Tibial nerve (tissue), 4 donors: ENCODE data around the gene SPPL2B. TPM values are rescaled to one million over a fixed set of nuclear protein-coding genes. Genes with fewer than 3 reads are reported as not detected.
A peak's percentile ranks its signal among the peaks of the same experiment; 100 is the strongest.

Experiments
- DNase-seq, 2 donors: peaks; one replicate each; pipeline ENCODE4 v3.0.0-alpha.2; 2019; ENCODE audit warnings: low spot score in 2 of 2
- H3K27ac ChIP-seq, 4 donors: fragments of 200-600 bp; sonication (generic) in 3 of 4; one replicate each; pipeline ENCODE4 v1.5.1; 2017 to 2019; ENCODE audit warnings: mild to moderate bottlenecking in 1 of 4
- H3K27me3 ChIP-seq, 2 donors: fragments of 200-600 bp; sonication (generic) in 1 of 2; one replicate each; pipeline versions ENCODE4 v1.5.1 to v1.6.0; 2017 to 2019
- H3K36me3 ChIP-seq, 3 donors: fragments of 200-600 bp; sonication (generic); one replicate each; pipeline ENCODE4 v1.5.1; 2018 to 2019
- H3K4me1 ChIP-seq, 4 donors: fragments of 200-600 bp; sonication (generic) in 3 of 4; one replicate each; pipeline ENCODE4 v1.5.1; 2017 to 2019
- H3K4me3 ChIP-seq, 4 donors: fragments of 200-600 bp; sonication (generic) in 3 of 4; one replicate each; pipeline ENCODE4 v1.5.1; 2017 to 2019; ENCODE audit warnings: mild to moderate bottlenecking in 1 of 4, moderate library complexity in 1 of 4
- H3K9me3 ChIP-seq, 4 donors: fragments of 200-600 bp; sonication (generic) in 3 of 4; one replicate each; pipeline ENCODE4 v1.5.1; 2017 to 2019
- EP300 ChIP-seq, 2 donors: sonication (generic); formaldehyde crosslinking; IDR thresholded peaks; one replicate each; pipeline ENCODE4 v1.6.1; 2017; ENCODE audit warnings: antibody characterized with exemption in 2 of 2, mild to moderate bottlenecking in 1 of 2
- POLR2A ChIP-seq, 2 donors: fragments of 450-650 bp; IDR thresholded peaks; one replicate each; pipeline ENCODE4 v1.6.1; 2017; ENCODE audit warnings: antibody characterized with exemption in 2 of 2, mild to moderate bottlenecking in 2 of 2, moderate library complexity in 2 of 2
- WGBS, 2 donors: methylation state at CpG; one replicate each; pipeline ENCODE4 v1.1.5; 2018; 5-methylcytosine and 5-hydroxymethylcytosine counted together
- total RNA-seq, 4 donors: library from RNA; depleted of rRNA; stranded (reverse); fragments of >200 nt; gene quantifications; one replicate each; pipeline ENCODE4 v1.1.0, GENCODE V29; 2016
- TF ChIP-seq, protein P1 (sequence below), 5 experiments: fragments of 200-600 bp in 3 of 5; fragments of 450-650 bp in 2 of 5; sonication (generic) in 3 of 5; IDR thresholded peaks; one replicate each; pipeline ENCODE4 v1.5.1; 2016 to 2019; ENCODE audit warnings: antibody characterized with exemption in 5 of 5, mild to moderate bottlenecking in 3 of 5, moderate library complexity in 2 of 5

SPPL2B gene
- total RNA-seq, 4 donors from 2014 or later, result 51.1 to 97.2 (median 77.7) TPM

DNA sequence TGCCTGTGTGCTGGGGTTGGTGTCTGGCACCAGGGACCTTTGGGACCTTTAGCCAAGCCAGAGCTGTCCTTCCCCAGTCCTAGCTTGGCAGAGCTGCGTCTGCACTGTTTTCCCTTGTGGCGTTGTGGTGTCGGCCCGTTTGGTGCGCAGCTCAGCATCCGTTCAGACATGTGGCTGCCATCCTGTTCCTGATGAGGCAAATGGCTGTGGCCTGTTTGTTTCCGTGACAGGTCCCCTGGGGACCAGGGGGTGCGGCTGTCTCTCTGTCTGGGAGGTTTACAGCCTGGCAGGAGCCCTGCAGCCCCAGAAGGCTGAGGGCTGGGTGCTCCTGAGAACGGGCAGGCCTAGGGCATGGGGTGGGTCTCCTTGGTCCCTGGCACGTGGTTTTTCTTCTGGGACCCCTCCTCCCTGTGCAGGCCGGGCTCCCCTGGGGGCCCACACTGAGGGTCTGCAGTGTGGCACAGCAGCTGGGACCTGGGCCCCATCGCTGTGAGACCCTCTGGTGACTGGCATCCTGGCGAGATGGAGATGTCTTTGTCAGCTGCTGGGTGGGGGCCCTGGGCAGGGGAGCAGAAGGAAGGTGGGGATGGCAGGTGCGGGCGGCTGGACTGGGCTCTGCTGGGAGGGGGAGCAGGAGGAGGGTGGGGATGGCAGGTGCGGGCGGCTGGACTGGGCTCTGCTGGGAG, 4.0 kb downstream of the SPPL2B start:
- DNase-seq, result no peak
- H3K4me1 ChIP-seq, result peaks cover 0 to 70% (median 37%) of the 10 kb centered on the region in 4 donors
- no peaks in the 10 kb centered on the region for H3K27me3 ChIP-seq
- peak overlapping the region in 3 of 4 donors; percentile 27 to 76 (median 42) for H3K27ac ChIP-seq
- WGBS, 2 donors, result 64 to 81% methylated on average over 13 to 16 of the region's 17 CpGs
- H3K9me3 ChIP-seq, result no peaks in the 10 kb centered on the region
- H3K36me3 ChIP-seq, result peaks cover 0 to 10% (median 0%) of the 10 kb centered on the region in 3 donors
- TF ChIP-seq, protein P1, sequence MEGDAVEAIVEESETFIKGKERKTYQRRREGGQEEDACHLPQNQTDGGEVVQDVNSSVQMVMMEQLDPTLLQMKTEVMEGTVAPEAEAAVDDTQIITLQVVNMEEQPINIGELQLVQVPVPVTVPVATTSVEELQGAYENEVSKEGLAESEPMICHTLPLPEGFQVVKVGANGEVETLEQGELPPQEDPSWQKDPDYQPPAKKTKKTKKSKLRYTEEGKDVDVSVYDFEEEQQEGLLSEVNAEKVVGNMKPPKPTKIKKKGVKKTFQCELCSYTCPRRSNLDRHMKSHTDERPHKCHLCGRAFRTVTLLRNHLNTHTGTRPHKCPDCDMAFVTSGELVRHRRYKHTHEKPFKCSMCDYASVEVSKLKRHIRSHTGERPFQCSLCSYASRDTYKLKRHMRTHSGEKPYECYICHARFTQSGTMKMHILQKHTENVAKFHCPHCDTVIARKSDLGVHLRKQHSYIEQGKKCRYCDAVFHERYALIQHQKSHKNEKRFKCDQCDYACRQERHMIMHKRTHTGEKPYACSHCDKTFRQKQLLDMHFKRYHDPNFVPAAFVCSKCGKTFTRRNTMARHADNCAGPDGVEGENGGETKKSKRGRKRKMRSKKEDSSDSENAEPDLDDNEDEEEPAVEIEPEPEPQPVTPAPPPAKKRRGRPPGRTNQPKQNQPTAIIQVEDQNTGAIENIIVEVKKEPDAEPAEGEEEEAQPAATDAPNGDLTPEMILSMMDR (IDR thresholded peaks at IDR 0.05), result no peak
- TF ChIP-seq POLR2A (IDR thresholded peaks at IDR 0.05), result no peak
- TF ChIP-seq EP300 (IDR thresholded peaks at IDR 0.05), result no peak
- no peak overlapping the region for H3K4me3 ChIP-seq

DNA sequence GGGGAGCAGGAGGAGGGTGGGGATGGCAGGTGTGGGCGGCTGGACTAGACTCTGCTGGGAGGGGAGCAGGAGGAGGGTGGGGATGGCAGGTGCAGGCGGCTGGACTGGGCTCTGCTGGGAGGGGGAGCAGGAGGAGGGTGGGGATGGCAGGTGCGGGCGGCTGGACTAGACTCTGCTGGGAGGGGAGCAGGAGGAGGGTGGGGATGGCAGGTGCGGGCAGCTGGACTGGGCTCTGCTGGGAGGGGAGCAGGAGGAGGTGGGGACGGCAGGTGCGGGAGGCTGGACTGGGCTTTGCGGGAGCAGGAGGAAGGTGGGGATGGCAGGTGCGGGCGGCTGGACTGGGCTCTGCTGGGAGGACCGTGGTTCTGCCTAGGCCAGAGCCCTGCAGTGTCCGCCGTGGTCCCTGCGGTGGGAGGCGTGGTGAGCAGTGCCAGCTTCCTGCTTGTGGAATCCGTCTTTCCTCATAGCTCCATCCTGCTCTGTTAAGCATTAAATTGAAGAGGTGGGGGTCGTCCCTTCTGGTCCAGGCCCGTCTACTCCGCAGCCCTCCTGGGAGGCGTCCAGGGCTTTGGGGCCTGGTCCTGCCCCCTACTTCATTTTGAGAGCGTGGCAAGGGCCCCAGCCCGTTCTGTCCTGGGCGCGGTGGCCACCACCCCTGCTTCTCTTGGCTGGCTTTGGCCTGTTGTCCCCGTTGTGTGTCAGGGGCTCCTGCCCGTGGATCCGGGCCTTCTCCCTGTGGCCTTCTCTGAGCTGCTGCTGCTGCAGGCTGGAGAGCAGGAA, 4.7 kb downstream of the SPPL2B start:
- Histone ChIP-seq H3K36me3 (peaks cover 0 to 10% (median 0%) of the 10 kb centered on the region in 3 donors), H3K4me1 (peaks cover 0 to 72% (median 33%) of the 10 kb centered on the region in 4 donors), H3K9me3 (no peaks in the 10 kb centered on the region), H3K27ac (peak overlapping the region in 2 of 4 donors; percentile 35 to 76), H3K4me3 (no peak overlapping the region), H3K27me3 (no peaks in the 10 kb centered on the region)
- 68 to 74% methylated on average over 26 of the region's 27 CpGs for WGBS, 2 donors
- no peak for TF ChIP-seq EP300 (IDR thresholded peaks at IDR 0.05)
- TF ChIP-seq POLR2A (IDR thresholded peaks at IDR 0.05), result no peak
- TF ChIP-seq, protein P1 (IDR thresholded peaks at IDR 0.05), result no peak
- DNase-seq, result no peak

DNA sequence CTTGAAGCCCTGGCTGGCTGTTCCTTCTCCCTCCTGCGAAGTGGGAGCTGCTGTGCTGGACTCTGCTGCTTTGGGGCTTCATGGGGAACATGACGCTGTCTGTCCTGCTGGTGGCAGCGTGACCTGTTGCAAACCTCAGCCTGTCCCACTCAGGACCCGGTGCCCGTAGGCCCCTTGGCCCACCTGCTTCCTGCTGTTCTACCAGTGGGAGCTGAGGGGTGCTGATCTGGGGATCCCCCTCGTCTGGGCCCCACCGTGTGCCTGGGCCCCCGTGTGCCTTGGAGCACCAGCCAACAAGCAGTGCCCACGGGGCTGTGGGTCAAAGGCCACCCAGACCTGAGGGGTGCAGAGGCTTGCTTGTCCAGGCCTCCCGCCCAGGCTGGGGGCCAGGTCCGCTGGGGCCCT, 5.3 kb downstream of the SPPL2B start:
- Histone ChIP-seq H3K36me3 (peaks cover 0 to 14% (median 0%) of the 10 kb centered on the region in 3 donors), H3K4me3 (no peak overlapping the region), H3K27me3 (no peaks in the 10 kb centered on the region), H3K9me3 (no peaks in the 10 kb centered on the region), H3K27ac (peak overlapping the region in 2 of 4 donors; percentile 9 to 35), H3K4me1 (peaks cover 0 to 72% (median 33%) of the 10 kb centered on the region in 4 donors)
- no peak for TF ChIP-seq EP300 (IDR thresholded peaks at IDR 0.05)
- TF ChIP-seq POLR2A (IDR thresholded peaks at IDR 0.05), result no peak
- TF ChIP-seq, protein P1 (IDR thresholded peaks at IDR 0.05), result no peak
- DNase-seq, result no peak
- 58 to 74% methylated on average over 6 to 11 of the region's 11 CpGs for WGBS, 2 donors

DNA sequence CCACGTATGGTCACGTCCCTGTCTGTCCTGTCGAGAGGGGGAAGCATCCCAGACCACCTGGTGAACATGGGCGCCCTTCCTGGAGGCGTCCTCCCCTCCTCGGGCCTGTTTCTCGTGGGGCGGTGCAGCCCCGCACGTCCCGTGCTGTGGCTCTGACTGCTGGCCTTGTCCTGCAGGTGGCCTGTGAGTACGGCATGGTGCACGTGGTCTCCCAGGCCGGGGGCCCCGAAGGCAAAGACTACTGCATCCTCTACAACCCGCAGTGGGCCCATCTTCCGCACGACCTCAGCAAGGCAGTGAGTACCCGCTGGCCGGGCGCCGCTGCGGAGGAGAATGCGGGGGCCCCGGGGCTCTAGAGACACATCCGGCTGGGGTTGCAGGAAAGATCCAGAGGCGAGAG, 5.9 kb downstream of the SPPL2B start:
- Histone ChIP-seq H3K4me1 (peaks cover 0 to 66% (median 29%) of the 10 kb centered on the region in 4 donors), H3K27me3 (no peaks in the 10 kb centered on the region), H3K36me3 (peaks cover 0 to 20% (median 0%) of the 10 kb centered on the region in 3 donors), H3K4me3 (no peak overlapping the region), H3K27ac (no peak overlapping the region), H3K9me3 (no peaks in the 10 kb centered on the region)
- TF ChIP-seq POLR2A (IDR thresholded peaks at IDR 0.05) (no peak), EP300 (IDR thresholded peaks at IDR 0.05) (no peak)
- TF ChIP-seq, protein P1 (IDR thresholded peaks at IDR 0.05), result no peak
- no peak for DNase-seq
- WGBS, 2 donors, result 93 to 94% methylated on average over 14 to 27 of the region's 27 CpGs
